Stimulated activated CD8-positive, alpha-beta memory T cell treated with anti-CD3 and anti-CD28 coated beads, Interleukin-15, amount 100 ng/mL, for 48 hours (primary cell): Measurements from ENCODE around the gene CDK7.
"Not testable (repeated sequence)": the region's sequence is repeated elsewhere in the genome, so short reads cannot be mapped to it uniquely, and the experiment has no call there.

Experiments
- DNase-seq, 2 donors: peaks; one replicate each; pipeline ENCODE4 v3.0.0-alpha.2; 2020; ENCODE audit warnings: low read depth in 2 of 2

Gene CDK7

GRCh38 chr5:69237877-69238276 lies 3.2 kb downstream of the CDK7 start:
- DNase-seq = no peak

- no peak for DNase-seq
Measured at GRCh38 chr5:69238760-69239251, 4.1 kb downstream of the CDK7 start.

GRCh38 chr5:69242215-69242927 lies 7.7 kb downstream of the CDK7 start:
- no peak for DNase-seq

- no peak for DNase-seq
Measured at GRCh38 chr5:69245031-69245430, 10.3 kb downstream of the CDK7 start.

- no peak for DNase-seq
Measured at GRCh38 chr5:69248019-69248418, 13.3 kb downstream of the CDK7 start.

GRCh38 chr5:69250593-69250992 lies 15.9 kb downstream of the CDK7 start:
- no peak for DNase-seq

DNA sequence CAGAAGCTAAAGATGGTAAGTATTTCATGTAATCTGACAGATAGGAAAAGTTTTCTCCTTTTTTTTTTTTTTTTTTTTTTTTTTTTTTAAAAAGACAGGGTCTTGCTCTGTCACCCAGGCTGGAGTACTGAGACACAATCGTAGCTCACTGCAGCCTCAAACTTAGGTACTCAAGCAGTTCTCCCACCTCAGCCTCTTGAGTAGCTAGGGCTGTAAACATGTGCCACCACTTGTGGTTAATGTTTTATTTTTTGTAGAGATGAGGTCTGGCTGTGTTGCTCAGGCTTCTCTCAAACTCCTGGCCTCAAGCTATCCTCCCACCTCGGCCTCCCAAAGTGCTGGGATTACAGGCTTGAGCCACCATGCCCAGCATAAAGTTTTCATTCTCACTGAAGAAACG lies 17.8 kb downstream of the CDK7 start:
- DNase-seq = no peak

GRCh38 chr5:69255940-69256339 lies 21.3 kb downstream of the CDK7 start:
- not testable (repeated sequence) for DNase-seq

DNA sequence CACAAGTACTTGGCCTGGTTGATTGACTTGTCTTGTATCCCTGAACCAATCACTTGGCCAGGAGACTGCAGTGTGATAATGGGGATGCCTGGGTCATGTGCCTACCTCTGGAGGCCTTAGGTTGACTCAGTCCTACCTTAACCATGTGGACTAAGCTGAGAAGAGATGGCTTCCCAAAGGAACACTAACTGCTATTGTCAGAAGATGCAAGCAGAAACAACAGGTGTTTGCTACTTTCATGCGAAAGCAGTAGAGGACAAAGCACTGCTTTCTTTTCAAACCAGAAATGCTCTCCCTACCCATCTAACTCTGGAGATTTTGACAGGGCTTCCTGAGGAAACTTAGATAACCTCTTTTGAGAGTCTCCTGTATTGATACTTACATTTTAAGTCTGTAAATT lies 22.9 kb downstream of the CDK7 start:
- no peak for DNase-seq

- no peak for DNase-seq
Measured at GRCh38 chr5:69261034-69261433, 26.3 kb downstream of the CDK7 start.

- no peak for DNase-seq
Measured at GRCh38 chr5:69265931-69266330, 31.2 kb downstream of the CDK7 start.

DNA sequence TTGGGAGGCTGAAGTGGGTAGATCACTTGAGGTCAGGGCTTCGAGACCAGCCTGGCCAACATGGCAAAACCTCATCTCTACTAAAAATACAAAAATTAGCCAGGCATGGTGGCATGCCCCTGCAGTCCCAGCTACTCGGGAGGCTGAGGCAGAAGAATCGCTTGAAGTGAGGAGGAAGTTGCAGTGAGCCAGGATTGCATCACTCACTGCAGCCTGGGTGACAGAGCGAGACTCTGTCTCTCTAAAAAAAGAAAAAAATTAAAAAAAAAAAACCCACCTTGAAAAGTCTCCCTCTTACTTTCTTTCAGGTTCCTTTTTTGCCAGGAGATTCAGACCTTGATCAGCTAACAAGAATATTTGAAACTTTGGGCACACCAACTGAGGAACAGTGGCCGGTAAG lies 34.2 kb downstream of the CDK7 start:
- no peak for DNase-seq

- no peak for DNase-seq
Measured at GRCh38 chr5:69270840-69271239, 36.2 kb downstream of the CDK7 start.

GRCh38 chr5:69271376-69271775 lies 36.7 kb downstream of the CDK7 start:
- DNase-seq = no peak

GRCh38 chr5:69275563-69275962 lies 40.9 kb downstream of the CDK7 start:
- DNase-seq = no peak

GRCh38 chr5:69276422-69277174 lies 41.9 kb downstream of the CDK7 start:
- no peak for DNase-seq

DNA sequence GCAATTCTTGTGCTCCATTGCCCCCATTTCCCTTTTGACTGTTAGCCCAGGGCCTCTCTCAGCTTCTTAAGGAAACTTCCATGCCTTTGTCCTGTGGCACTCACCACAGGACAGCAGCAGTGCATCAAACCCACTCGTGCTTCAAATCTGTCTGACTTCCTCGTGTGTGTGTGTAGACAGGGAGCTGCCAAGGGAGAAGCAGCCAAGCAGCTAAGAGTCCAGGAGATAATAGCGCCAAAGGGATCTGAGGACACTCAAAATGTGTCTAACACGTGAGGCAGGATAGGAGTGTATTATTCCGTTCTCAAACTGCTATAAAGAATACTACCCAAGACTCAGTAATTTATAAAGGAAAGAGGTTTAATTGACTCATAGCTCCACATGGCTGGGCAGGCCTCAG lies 44.8 kb downstream of the CDK7 start:
- no peak for DNase-seq

- DNase-seq = no peak
Measured at GRCh38 chr5:69281114-69281513, 46.4 kb downstream of the CDK7 start.

DNA sequence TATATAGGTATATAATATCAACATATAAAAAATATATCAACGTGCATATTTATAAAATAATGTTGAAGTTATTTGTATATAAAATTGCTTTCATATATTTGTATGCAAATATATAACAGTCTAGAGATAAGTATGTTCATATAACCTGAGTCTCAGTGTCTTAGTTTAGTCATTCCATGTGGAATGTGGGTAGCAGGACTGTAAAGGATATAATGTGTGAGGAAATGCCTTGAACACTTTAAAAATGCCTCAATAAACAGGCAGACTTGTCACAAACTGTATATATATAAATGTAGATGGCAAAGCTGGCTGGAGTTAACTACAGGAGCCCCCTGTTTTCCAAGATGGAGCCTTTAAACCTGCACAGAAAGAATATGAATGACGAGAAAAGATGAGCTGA lies 49.5 kb downstream of the CDK7 start:
- no peak for DNase-seq

- DNase-seq = no peak
Measured at GRCh38 chr5:69285448-69286116, 50.9 kb downstream of the CDK7 start.

DNA sequence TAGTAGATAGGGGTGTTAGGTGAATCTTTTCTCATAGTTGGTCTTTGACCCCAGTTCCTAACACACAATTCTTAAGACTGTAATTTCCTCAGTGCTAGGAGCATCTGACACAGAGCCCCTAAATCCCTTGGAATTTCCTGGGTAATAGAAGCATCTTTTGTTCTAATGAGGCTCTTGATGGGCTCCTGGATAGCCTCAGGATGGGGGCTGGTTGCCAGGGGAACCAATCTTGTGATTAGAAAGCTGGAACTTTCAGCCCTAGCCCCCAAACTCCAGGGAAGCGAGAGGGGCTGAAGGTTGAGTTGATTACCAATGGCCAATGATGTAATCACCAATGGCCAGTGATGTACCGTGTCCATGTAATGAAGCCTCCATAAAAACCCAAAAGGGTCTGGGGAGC lies 53.4 kb downstream of the CDK7 start:
- DNase-seq = no peak

DNA sequence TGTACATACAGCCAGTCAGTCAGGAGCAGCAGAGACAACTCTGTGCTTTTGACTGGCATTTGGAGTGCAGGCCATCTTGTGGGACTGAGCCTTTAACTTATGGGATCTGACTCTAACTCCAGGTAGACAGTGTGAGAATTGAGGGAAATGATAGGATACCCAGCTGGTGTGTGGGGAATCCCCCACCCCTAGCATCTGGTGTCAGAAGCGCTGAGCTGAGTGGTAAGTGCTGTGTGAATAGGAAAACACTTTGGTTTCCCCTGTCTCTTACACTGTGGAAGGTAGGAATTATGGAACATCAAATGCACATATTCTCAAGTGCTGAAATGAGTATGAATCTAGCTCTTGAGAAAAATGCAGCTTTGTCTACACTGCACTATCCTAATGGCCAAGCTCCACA lies 54.0 kb downstream of the CDK7 start:
- no peak for DNase-seq

GRCh38 chr5:69292306-69292705 lies 57.6 kb downstream of the CDK7 start:
- DNase-seq = no peak
